Lower leg skin (tissue), 4 donors: ENCODE data around the gene CHKA. TPM values are rescaled to one million over a fixed set of nuclear protein-coding genes. Genes with fewer than 3 reads are reported as not detected.

Experiments
- DNase-seq, 2 donors: peaks; one replicate each; pipeline ENCODE4 v3.0.0-alpha.2; 2019; ENCODE audit warnings: low spot score in 2 of 2
- H3K4me3 ChIP-seq: fragments of 200-600 bp; sonication (generic); 2 replicates; pipeline ENCODE4 v1.5.1; 2017; ENCODE audit warnings: mild to moderate bottlenecking, low read depth; ENCODE audit not compliant: poor library complexity, severe bottlenecking
- POLR2A ChIP-seq, 2 donors: fragments of 450-650 bp; IDR thresholded peaks; one replicate each; pipeline ENCODE4 v1.6.1; 2016 to 2017; ENCODE audit warnings: antibody characterized with exemption in 2 of 2, mild to moderate bottlenecking in 1 of 2, moderate library complexity in 1 of 2
- WGBS, 2 donors: methylation state at CpG; one replicate each; pipeline ENCODE4 v1.1.5; 2018; 5-methylcytosine and 5-hydroxymethylcytosine counted together
- intact Hi-C: fragments of 100-400 bp; cut with DNase I; formaldehyde crosslinking; loops from one replicate; pipeline ENCODE4 v1.15.0; 2023; ENCODE audit warnings: low total_unique reads
- total RNA-seq, 4 donors: library from RNA; depleted of rRNA; stranded (reverse); fragments of >200 nt; gene quantifications; one replicate each; pipeline ENCODE4 v1.1.0, GENCODE V29; 2016
- TF ChIP-seq, protein P1 (sequence below), 3 donors: fragments of 450-650 bp; IDR thresholded peaks; one replicate each; pipeline ENCODE4 v1.5.1; 2016; ENCODE audit warnings: antibody characterized with exemption in 3 of 3, mild to moderate bottlenecking in 3 of 3, moderate library complexity in 2 of 3

Gene CHKA
- total RNA-seq, 4 donors from 2014 or later = 5.9 to 15.6 (median 13.1) TPM

DNA sequence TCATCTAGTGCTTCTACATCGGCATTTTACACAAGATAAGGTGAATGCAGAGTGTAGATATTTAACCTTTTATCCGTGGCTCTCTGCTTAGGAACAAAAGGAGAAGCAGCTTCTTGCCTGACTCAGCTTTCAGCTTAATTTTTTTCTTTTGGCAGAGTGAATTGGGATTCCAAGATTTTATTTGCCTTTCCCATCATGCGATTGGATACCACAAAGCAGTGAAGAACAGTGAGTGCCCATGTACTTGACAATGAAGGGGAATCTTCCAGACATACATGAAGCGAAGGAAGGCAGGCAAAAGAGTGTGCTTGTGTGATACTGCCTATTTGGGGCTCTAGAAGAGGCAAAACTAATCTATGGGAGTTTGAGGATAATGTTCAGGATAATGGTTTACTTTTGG, 17.0 kb upstream of the CHKA start:
- intact Hi-C loops = no loop called here
- no peak overlapping the region for H3K4me3 ChIP-seq
- TF ChIP-seq POLR2A (IDR thresholded peaks at IDR 0.05) = no peak
- TF ChIP-seq, protein P1, sequence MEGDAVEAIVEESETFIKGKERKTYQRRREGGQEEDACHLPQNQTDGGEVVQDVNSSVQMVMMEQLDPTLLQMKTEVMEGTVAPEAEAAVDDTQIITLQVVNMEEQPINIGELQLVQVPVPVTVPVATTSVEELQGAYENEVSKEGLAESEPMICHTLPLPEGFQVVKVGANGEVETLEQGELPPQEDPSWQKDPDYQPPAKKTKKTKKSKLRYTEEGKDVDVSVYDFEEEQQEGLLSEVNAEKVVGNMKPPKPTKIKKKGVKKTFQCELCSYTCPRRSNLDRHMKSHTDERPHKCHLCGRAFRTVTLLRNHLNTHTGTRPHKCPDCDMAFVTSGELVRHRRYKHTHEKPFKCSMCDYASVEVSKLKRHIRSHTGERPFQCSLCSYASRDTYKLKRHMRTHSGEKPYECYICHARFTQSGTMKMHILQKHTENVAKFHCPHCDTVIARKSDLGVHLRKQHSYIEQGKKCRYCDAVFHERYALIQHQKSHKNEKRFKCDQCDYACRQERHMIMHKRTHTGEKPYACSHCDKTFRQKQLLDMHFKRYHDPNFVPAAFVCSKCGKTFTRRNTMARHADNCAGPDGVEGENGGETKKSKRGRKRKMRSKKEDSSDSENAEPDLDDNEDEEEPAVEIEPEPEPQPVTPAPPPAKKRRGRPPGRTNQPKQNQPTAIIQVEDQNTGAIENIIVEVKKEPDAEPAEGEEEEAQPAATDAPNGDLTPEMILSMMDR (IDR thresholded peaks at IDR 0.05) = no peak
- 33 to 37% methylated on average over 4 of the region's 4 CpGs for WGBS, 2 donors
- peak in 1 of 2 donors; percentile 7 for DNase-seq

DNA sequence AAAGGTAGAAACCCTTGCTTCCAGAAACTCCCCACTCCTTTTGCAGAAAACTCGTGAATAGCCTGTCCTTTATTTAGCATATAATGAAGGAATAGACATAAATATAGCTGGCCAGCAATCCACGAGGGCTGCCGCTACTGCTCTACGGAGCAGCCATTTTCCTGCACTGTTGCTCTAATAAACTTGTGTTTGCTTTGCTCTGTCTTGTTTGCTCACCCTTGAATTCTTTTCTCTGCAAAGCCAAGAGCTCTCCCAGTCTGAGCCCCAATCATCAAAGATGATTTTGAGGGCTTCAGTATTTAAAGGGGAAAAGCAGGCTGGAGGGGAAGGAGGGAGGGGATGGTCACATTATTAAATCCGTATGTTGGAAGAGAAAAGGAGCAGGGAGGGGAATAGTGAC, 16.6 kb upstream of the CHKA start:
- WGBS, 2 donors = 32 to 35% methylated on average over 5 of the region's 5 CpGs
- TF ChIP-seq POLR2A (IDR thresholded peaks at IDR 0.05) = no peak
- H3K4me3 ChIP-seq = no peak overlapping the region
- intact Hi-C loops = no loop called here
- DNase-seq = peak in 1 of 2 donors; percentile 3

DNA sequence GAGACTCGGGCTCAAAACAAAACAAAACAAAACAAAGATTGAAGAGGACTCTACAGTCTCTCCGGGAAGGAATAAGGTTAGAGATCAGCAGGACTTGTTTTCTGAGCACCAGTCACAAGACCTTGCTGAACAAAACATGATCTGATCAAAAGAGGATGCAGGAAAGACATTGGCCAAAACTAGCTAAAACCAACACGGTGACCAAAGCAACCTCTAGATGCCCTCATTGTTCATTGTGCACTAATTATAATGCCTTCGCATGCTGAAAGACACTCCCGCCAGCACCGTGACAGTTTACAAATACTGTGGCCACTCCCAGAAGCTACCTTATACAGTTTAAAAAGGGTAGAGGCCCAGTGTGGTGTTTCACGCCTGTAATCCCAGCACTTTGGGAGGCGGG, 15.7 kb upstream of the CHKA start:
- DNase-seq = no peak
- TF ChIP-seq, protein P1 (IDR thresholded peaks at IDR 0.05) = no peak
- TF ChIP-seq POLR2A (IDR thresholded peaks at IDR 0.05) = no peak
- H3K4me3 ChIP-seq = no peak overlapping the region

DNA sequence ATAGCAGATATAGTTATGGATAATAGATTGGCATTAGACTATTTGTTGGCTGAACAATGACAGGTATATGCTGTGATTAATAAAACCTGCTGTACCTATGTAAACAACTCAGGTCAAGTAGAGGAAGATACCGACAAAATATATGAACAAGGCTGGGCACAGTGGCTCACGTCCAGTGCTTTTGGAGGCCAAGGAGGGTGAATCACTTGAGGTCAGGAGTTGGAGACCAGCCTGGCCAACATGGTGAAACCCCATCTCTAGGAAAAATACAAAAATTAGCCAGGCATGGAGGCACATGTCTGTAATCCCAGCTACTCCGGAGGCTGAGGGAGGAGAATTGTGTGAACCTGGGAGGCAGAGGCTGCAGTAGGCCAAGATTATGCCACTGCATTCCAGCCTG, 14.0 kb upstream of the CHKA start:
- H3K4me3 ChIP-seq = no peak overlapping the region
- WGBS, 2 donors = 56 to 95% methylated on average over 3 of the region's 3 CpGs
- no peak for TF ChIP-seq POLR2A (IDR thresholded peaks at IDR 0.05)
- intact Hi-C loops = no loop called here
- DNase-seq = peak in 1 of 2 donors; percentile 9

More for the DNA sequence above, 15.7 kb upstream of the CHKA start:
- intact Hi-C loops = no loop called here
- 85 to 87% methylated on average over 8 of the region's 8 CpGs for WGBS, 2 donors

DNA sequence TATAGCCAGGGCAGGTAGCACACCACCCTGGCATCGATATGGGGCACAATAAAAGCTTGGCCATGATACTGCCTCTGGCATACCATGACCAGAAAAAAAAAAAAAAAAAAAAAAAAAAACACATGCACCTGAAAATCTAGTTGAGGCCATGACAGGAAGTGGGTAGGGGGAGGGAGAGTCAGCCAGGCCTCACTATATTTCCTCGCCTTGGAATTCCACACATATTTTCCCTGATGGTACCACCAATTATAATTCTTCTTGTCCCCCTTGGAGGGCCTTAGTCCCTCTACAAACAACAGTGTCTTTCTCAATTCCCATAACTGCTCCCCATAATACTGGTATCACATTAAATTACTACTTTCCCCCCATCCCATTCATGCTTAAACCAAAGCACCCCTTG, 12.6 kb upstream of the CHKA start:
- TF ChIP-seq, protein P1 (IDR thresholded peaks at IDR 0.05) = no peak
- no peak for TF ChIP-seq POLR2A (IDR thresholded peaks at IDR 0.05)

DNA sequence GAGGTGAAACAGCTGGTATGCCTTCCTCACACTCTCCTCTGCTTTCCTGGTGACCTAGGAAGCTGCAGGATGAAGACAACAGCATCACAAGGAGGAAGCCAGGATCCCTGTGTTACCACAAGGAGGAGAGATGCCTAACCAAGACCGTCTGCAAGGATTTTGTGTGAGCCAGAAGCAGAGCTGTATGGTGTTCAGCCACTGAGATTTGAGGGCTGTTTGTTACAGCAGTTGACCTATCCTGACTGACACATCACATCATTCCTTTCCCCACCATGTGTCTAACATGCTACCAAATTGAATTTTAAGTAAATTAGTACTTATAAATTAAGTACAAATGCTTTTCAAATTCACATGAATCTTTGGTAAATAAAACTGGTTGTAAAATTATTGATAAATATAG, 8.9 kb upstream of the CHKA start:
- intact Hi-C loops = no loop called here
- no peak overlapping the region for H3K4me3 ChIP-seq
- TF ChIP-seq, protein P1 (IDR thresholded peaks at IDR 0.05) = no peak
- TF ChIP-seq POLR2A (IDR thresholded peaks at IDR 0.05) = no peak
- no peak for DNase-seq
- WGBS, 2 donors = 83 to 93% methylated on average over 1 of the region's 1 CpG

More for the DNA sequence above, 12.6 kb upstream of the CHKA start:
- intact Hi-C loops = no loop called here
- 73 to 86% methylated on average over 2 of the region's 2 CpGs for WGBS, 2 donors
- no peak overlapping the region for H3K4me3 ChIP-seq
- peak in 1 of 2 donors; percentile 36 for DNase-seq

DNA sequence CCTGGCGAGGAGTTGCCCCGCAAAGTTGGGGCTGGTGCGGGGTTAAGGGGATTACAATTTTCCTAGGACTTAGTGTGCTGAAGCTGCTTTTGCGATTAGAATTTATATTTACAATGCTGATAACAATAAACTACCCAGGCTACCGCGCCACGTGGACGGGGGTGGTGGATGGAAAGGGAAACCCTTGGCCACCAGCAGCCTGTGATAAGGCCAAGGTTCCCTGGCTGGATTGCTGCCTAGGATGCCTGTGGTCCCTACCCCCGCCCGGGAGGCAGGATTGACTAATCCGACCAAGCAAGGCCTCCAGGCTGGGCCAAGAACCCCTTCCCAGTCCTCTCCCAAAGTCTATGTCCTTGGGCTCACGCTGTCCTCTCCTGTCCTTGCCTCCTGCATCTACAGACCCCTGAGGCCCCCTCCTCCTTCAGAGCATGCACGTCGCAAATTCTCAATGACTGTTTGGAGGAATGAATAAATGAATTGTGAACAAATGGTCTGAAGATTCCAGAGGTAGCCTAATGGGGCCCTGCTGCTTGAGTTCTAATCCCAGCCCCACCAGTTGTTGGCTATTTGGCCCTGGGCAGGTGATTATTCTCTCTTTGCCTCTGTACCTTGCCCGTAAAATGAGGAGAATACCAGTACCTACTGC, 7.6 kb upstream of the CHKA start:
- 32% methylated on average over 12 to 15 of the region's 15 CpGs for WGBS, 2 donors
- TF ChIP-seq, protein P1 (IDR thresholded peaks at IDR 0.05) = no peak
- no peak for TF ChIP-seq POLR2A (IDR thresholded peaks at IDR 0.05)
- H3K4me3 ChIP-seq = no peak overlapping the region
- DNase-seq = peak in 1 of 2 donors; percentile 89
- intact Hi-C loops = no loop called here
